ENCODE measurements around the gene SAFB. TPM values are rescaled to one million over a fixed set of nuclear protein-coding genes. Genes with fewer than 3 reads are reported as not detected.

Gene SAFB
- total and polyA plus RNA-seq, 2 experiments from 2014 or later: 36.5 to 49.4 TPM

GRCh38 chr19:5695649-5696195, 72.8 kb downstream of the SAFB start:
- Histone ChIP-seq H3K9ac (no peak overlapping the region), H3F3A (ENCODE audit: insufficient read depth) (peaks cover 25% of the 10 kb centered on the region), H3K36me3 (ENCODE audit: low read depth) (peaks cover 34% of the 10 kb centered on the region; the same call in 1 of the 2 replicates), H3K27me3 (replicated peaks; ENCODE audit: insufficient read depth) (no peaks in the 10 kb centered on the region), H3K79me2 (ENCODE audit: insufficient read depth) (peaks cover 60% of the 10 kb centered on the region), H3K9me3 (ENCODE audit: low read depth) (no peaks in the 10 kb centered on the region), H3K27ac (no peak overlapping the region), H3K4me2 (ENCODE audit: unreplicated experiment) (no peak overlapping the region), H2AFZ (no peak overlapping the region), H3K4me1 (ENCODE audit: insufficient read depth) (no peaks in the 10 kb centered on the region), H4K20me1 (ENCODE audit: insufficient read depth) (peaks cover 9% of the 10 kb centered on the region; the same call in 1 of the 2 replicates), H3K4me3 (no peak overlapping the region), H3K9me2 (ENCODE audit: insufficient read depth) (no peaks in the 10 kb centered on the region)
- DNase-seq: no peak
- TF ChIP-seq EZH2phosphoT487 (IDR thresholded peaks at IDR 0.05; ENCODE audit: insufficient read depth, low read depth): no peak
- TF ChIP-seq EZH2 (IDR thresholded peaks at IDR 0.05; ENCODE audit: insufficient read depth, poor library complexity, severe bottlenecking): no peak
- WGBS, 2 experiments (ENCODE audit: low coverage in 1 of 2, low lambda C conversion rate in 2 of 2, missing lambda C conversion rate in 2 of 2): 91 to 93% methylated on average over 23 to 28 of the region's 28 CpGs
- in situ Hi-C loops (cut with MboI): no loop called here

GRCh38 chr19:5696196-5697021, 73.5 kb downstream of the SAFB start:
- no peak overlapping the region for H3K4me3 ChIP-seq
- 89 to 92% methylated on average over 33 to 40 of the region's 42 CpGs for WGBS, 2 experiments (ENCODE audit: low coverage in 1 of 2, low lambda C conversion rate in 2 of 2, missing lambda C conversion rate in 2 of 2)
- H4K20me1 ChIP-seq (ENCODE audit: insufficient read depth): peaks cover 9% of the 10 kb centered on the region; the same call in 1 of the 2 replicates
- H2AFZ ChIP-seq: no peak overlapping the region
- no peaks in the 10 kb centered on the region for H3K4me1 ChIP-seq (ENCODE audit: insufficient read depth)
- no peaks in the 10 kb centered on the region for H3K9me3 ChIP-seq (ENCODE audit: low read depth)
- TF ChIP-seq EZH2phosphoT487 (IDR thresholded peaks at IDR 0.05; ENCODE audit: insufficient read depth, low read depth) (no peak), EZH2 (IDR thresholded peaks at IDR 0.05; ENCODE audit: insufficient read depth, poor library complexity, severe bottlenecking) (no peak)
- peaks cover 53% of the 10 kb centered on the region for H3K79me2 ChIP-seq (ENCODE audit: insufficient read depth)
- H3F3A ChIP-seq (ENCODE audit: insufficient read depth): peaks cover 25% of the 10 kb centered on the region
- DNase-seq: no peak
- H3K9ac ChIP-seq: no peak overlapping the region
- no peak overlapping the region for H3K4me2 ChIP-seq (ENCODE audit: unreplicated experiment)
- no peaks in the 10 kb centered on the region for H3K9me2 ChIP-seq (ENCODE audit: insufficient read depth)
- peaks cover 34% of the 10 kb centered on the region; the same call in 1 of the 2 replicates for H3K36me3 ChIP-seq (ENCODE audit: low read depth)
- in situ Hi-C loops (cut with MboI): no loop called here
- H3K27me3 ChIP-seq (replicated peaks; ENCODE audit: insufficient read depth): no peaks in the 10 kb centered on the region
- no peak overlapping the region for H3K27ac ChIP-seq

GRCh38 chr19:5697022-5697889, 74.4 kb downstream of the SAFB start:
- Histone ChIP-seq H3K27ac (no peak overlapping the region), H3K79me2 (ENCODE audit: insufficient read depth) (peaks cover 44% of the 10 kb centered on the region), H3K4me2 (ENCODE audit: unreplicated experiment) (no peak overlapping the region), H3K9me3 (ENCODE audit: low read depth) (no peaks in the 10 kb centered on the region), H2AFZ (no peak overlapping the region), H3K27me3 (replicated peaks; ENCODE audit: insufficient read depth) (no peaks in the 10 kb centered on the region), H3K36me3 (ENCODE audit: low read depth) (peaks cover 34% of the 10 kb centered on the region; the same call in 1 of the 2 replicates), H3F3A (ENCODE audit: insufficient read depth) (peaks cover 24% of the 10 kb centered on the region), H3K4me3 (no peak overlapping the region), H3K9me2 (ENCODE audit: insufficient read depth) (no peaks in the 10 kb centered on the region), H4K20me1 (ENCODE audit: insufficient read depth) (peaks cover 9% of the 10 kb centered on the region; the same call in 1 of the 2 replicates), H3K4me1 (ENCODE audit: insufficient read depth) (no peaks in the 10 kb centered on the region), H3K9ac (no peak overlapping the region)
- in situ Hi-C loops (cut with MboI): no loop called here
- no peak for DNase-seq
- 84 to 86% methylated on average over 20 to 25 of the region's 25 CpGs for whole genome bisulfite sequencing, 2 experiments (ENCODE audit: low coverage in 1 of 2, low lambda C conversion rate in 2 of 2, missing lambda C conversion rate in 2 of 2)
- TF ChIP-seq EZH2phosphoT487 (IDR thresholded peaks at IDR 0.05; ENCODE audit: insufficient read depth, low read depth): no peak
- TF ChIP-seq EZH2 (IDR thresholded peaks at IDR 0.05; ENCODE audit: insufficient read depth, poor library complexity, severe bottlenecking): no peak
